CD4-positive, alpha-beta T cell treated with Interleukin-4 for 4 hours (primary cell): ENCODE measurements around the gene PPP2R5B.
A peak's percentile ranks its signal among the peaks of the same experiment; 100 is the strongest.

Experiments used
- DNase-seq: peaks from one replicate; pipeline ENCODE4 v3.0.0-alpha.2; 2020

The PPP2R5B gene

DNA sequence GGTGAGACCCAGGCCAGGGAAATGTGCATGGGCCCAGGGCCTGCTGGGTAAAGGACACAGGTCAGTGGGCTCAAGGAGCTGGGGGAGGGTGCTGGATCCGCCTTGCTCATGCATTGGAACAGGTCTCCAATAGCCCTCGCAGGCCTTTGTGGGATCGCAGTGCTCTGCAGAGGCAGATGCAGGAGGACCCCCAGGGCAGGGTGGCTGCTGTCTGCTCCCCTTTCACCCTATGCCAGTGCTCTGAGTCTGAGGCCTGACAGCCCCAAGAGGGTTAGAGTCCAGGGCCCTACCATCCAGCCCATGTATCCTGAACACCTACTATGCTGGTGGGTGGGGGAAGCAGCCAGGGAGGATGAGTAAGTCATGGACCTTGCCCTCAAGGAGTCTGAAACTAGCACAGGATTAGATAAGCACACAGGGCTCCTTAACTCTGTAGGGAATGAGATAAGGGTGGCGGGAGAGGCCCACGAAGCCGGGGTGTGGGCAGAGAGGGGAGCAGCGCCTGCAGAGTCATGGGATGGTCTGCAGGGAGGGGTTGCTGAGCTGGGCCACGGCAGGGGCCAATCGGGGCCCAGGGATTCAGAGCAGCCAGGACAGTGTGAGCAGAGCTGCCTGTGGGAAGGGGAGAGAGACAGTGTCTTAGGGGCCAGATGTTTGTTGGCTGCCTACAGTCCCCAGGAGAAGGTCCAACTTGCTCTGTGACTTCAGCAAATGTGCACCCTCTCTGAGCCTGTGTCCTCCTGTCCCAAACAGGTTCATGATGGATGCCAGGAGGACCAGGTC is 35.6 kb upstream of the PPP2R5B start:
- DNase-seq, result no peak

DNA sequence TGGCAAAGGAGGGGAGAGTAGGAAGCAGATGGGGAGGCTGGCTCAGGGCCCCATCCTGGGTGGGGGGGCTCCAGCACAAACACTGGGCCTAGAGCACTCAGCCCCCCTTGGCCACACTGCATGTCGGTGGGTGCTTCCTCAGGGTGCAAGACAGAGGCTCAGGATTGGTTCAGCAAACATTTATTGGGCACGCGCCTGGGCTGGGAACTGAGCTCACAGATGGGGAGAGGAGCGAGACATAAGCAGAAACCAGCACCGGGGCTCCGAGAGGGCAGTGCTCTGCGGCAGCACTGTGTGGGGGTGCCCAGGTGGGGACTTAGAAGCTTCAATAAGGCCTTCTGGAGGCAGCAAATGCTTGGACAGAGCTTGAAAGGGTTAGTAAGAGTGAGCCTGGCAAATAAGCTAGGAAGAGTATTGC is 34.0 kb upstream of the PPP2R5B start:
- no peak for DNase-seq

DNA sequence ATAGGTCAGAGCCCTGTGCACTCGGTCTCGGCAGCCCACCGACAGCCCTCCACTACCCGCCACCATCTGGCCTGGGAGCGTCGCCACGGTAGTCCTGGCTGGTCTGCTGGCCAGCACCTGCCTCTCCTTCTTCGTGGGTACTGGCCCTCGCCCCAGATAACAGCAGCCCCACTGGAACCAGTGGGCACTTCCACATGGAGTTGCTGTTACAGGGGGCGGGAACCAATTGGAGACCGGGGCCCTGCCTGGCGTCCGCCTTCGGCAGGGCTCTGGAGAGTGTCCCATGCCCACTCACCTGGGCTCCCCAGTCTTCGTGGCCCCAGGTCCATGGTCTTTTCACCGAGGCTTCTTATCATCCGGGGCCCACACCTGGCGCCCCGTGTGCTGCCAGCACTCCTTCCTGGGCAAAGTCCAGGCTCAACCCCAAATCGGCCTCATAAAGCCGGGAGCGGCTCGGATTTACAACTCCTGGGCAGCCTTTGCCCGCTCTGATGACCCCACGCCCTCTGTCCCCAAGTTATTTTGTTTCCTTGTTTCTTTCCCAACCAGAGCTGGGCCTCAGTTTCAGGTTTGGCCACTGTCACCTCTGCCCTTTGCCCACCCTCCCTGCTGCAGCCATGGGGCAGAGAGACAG is 33.2 kb upstream of the PPP2R5B start:
- DNase-seq, result no peak

DNA sequence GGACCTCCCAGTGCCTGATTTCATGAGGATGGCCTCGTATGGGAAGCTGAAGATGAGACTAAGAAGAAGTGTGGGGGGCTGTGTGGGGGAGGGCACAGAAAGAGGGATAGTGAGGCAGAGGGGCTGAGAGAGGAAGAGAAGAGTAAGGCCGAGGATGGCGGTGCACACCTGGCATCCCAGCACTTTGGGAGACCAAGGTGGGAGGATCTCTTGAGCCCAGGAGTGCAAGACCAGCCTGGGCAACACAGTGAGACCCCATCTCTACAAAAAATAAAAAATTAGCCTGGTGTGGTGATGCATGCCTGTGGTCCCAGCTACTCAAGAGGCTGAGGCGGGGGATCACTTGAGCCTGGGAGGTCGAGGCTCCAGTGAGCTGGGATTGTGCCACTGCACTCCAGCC is 32.6 kb upstream of the PPP2R5B start:
- DNase-seq, result no peak

DNA sequence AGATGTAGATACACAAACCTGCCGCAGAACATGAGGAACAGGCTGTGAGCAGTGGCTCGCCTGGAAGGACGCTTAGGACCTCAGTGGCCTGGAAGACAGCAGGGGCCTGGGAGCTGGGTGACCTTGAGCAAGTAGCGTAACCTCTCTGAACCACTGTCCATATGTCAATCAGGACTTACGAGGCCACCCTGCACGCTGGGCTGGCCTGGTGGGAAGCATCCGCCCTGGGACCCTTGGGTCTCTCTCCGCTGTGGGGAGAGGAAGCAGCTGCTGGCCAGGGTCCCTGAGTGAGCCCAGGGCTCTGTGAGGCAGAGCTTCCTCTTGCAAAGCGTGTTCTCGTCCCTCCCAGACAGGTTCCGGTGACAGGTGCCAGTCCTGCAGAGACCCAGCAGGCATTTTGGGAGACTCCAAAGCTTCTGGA is 32.1 kb upstream of the PPP2R5B start:
- DNase-seq, result no peak

DNA sequence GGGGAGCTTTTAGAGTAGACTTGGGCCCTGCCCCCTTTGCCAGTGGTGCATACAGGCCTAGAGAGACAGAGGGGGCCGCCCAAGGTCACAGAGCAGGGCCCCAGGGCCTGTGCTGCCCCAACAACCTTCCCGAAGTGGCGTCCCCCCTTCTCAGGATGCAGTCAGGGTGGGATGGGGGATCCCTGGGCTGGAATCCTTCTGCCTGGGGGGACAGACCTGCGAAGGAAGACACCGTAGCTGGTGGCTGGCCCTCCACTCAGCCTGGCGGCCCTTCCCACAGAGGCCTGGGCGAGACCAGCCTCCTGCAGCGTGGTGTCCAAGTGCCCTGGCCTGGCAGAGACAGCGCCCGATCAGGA is 31.7 kb upstream of the PPP2R5B start:
- DNase-seq, result no peak

DNA sequence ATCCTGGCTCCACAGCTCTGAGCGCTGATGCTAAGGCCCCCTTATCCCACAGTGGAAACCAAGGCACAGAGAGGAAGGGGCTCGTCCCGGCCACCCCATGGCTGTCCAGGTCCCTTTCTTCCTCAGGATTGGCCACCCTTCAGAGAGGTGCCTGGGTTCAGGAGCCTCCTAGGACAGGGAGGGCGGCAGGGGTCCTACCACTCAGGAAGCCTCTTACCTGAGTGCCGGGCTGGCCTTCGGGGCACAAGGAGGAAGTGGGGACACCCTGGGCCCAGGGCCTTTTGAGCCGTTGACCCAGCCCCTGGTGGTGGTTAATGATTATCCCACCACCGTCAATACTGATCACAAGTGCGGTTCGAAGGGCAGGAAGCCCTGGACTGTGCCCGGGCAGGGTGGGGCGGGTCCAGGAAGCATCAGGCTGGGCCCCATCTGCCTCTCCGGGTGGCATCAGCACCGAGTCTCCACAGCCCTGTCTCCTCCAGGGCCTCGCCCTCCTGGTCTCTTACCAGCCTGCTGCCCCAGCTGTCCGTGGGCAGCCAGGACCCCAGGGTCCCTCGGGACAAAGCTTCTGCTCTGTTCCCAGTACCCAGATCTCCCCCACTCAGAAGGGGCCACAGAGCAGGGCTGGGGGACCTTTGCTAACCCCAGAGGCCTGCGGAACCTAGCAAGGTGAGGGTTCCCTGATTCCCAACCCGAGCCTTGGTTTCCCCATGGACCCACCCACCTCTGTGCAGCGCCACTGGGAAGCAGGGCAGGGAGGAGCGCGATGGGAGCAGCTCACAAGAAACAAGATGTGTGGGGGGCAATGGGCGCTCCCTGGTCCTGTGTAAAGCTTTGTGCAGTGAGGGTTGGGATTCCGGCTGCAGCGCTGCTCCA is 31.1 kb upstream of the PPP2R5B start:
- DNase-seq, result no peak

DNA sequence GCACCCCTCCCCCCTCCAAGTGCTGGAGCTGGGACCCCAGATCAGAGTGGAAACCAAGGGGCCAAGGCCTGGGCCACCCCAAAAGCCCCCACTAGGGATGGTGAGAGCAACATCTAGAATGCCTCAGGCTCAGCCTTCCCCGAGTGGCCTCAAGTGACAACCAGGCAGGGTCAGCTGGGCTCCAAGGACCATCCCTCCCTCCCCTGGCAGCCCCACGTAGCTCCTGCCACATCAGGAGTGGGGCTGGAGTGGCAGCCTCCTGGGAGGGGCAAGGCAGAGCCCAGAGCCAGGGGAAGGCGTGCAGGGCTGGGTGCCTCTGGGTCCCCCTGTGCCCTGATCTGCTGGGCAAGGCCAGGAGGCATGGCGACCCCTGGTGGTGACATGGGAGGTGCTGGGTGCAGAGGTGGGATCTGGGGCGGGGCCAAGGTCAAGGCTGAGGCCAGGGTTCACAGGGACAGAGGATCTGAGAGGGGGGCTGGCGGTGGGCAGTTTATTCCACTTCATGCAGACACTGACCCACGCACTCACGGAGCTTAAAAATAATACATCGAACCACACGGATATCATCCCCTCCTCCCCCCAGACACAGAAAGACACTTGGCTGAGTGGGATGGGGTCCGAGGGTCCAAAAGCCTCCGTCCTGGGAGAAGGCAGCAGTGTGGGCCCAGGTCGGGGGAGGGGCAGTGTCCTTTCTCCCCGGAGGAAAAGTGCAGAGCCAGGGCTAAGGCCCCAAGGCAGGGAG is 30.2 kb upstream of the PPP2R5B start:
- DNase-seq, result peak; percentile 81

DNA sequence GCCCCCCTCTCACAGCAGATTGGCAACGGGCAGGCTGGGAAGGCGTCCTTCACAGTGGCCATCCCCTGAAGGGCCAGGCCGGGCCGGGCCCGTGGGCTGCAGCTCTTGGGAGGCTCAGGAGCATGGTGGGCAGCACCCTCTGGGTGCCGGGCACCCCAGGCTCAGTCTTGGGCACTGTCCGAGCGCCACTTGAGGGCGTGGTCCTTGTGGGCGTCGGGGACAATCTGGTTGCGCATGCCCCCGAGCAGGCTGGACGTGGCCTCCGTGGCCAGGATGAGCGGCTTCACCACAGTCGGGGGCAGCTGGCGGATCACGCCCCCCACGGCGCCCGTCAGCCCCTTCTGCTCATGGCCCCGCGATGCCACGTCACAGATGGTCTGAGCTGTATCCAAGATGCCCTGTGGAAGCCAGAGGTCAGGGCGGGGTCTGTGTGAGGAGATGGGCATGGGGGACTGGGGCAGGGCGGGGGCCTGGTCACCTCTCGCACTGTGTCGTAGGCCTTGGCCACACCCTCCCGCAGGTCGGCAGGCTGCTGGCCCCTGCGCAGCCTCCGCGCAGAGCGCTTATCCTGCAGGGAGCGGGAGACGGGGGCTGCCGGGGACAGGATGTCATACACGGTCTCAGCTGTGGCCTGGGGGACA is 29.6 kb upstream of the PPP2R5B start:
- DNase-seq, result no peak

DNA sequence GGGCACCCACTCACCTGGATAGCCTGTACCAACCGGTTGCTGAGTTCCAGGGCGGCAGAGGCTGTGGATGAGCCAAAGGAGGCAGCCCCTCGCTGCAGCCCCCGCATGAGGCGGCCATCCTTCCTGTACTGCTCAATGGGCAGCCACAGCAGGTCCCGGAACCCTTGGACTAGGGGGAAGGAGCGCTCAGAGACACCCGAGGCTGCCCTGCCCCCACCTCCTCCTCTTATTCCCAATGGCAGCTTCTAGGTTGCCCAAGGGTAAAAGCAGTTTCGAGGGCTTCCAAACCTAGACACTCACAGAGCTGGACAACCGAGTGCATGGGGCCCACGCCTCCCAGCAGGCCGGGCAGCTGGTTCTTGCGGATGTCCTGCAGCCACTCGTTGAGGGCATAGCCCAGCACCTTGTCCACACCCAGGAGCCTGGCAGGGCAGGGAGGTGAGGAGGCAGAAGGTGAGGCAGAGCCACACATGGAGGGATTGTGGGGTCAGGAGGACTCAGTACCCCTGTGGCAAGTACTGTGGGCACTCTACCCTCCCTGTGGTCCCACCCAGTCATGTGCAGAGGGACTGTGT is 28.0 kb upstream of the PPP2R5B start:
- DNase-seq, result no peak

DNA sequence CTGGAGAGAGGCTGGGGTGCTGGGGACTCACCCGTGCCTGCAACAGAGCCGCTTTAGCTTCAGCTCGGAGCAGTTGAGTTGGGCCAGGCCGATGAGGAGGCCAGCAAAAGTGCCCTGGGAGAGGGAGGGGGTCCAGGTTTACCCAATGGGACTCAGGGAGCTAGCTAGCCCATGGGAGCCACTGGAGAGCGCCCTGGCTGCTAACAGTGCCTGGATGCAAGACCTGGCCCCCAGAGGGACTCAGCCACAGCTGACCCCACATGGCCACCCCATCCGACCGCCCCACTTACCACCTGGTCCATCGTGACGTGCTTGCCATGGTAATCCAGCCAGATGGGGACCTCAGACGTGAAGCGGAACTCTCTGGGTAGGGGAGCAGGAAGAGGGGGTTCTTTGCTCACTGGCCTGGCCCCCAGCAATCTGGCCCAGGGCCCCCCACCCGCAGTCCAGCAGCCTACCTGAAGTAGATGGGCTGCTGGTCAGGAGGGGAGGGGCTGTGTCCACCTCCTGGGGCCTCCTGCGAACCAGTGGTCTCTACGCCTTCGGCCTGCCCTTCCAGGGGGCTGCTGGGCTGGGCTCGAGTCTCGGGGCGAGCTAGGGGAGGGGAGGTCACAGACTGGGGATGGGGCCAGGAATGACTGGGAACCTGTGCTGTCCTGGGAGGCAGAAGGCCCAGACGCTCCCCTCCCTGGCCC is 27.0 kb upstream of the PPP2R5B start:
- DNase-seq, result no peak

DNA sequence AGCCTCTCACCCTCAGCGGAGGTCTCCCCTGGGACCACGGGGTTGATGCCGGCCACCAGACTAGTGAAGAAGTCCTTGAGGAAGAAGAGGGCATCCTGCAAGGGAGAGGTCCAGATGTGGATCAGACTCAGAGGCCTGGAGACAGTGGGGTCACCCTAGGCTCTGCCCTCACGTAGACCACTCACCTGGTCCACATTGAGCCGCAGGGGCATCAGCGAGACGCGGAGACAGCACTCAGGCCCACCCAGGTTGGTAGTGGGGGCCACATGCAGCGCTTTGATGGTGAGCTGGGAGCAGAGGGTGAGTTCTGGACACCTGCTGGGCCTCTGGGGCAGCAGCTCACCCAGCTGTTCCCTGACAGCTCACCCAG is 26.4 kb upstream of the PPP2R5B start:
- DNase-seq, result no peak

DNA sequence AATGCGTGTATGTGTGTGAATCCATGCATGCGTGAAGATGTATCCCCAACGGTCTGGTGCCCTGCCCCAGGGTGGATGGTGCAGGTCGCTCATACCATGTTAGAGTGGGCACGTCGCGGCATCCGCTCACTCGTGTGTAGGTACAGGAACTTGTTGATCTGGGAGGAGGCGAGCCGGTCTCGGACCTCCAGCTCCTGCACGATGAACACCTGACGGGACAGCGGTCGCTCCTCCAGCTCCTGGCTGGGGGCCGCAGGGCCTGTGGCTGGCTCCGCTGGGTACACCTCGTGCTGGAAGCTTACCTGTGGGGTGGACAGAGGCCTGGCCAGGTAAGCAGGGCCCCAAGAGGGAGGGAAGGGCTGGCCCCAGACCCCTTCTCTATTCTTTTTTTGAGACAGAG is 25.9 kb upstream of the PPP2R5B start:
- DNase-seq, result no peak

DNA sequence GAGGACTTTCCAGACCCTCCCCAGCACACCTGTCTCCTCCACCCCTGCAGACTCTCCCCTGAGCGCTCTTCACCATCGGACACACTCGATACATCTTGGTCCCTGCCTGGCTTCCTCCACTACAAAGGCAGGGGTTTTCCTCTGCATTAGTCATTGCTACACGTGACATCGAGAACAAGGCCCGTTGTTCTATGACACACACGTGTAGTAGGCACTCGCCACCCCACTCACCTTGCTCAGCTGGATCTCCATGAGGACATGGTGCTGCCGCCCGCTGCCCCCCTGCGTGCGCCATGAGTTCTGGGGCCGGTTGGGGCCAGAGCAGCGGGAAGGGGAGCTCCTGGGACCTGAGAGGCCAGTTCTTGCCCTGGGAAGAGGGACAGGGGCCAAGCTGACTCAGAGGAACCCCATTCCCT is 24.2 kb upstream of the PPP2R5B start:
- peak; percentile 90 for DNase-seq

DNA sequence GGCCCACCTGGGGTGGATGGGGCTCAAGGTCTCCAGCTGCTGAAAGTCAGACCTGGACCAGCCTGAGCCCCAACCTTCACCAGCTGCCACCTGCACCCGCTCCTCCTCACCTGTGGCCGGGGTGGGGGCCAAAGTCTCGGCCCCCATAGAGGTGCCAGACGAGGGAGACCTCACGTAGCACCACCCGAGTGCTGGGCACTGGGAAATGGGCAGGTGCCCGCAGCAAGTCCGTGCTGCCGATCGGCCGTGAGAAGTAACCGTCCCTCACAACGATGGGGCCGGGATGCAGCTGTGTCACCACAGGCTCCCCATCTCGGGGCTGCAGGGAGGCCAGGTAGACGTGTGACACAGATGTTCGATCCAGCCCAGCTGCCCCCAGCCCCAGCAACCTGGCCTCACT is 23.7 kb upstream of the PPP2R5B start:
- no peak for DNase-seq

DNA sequence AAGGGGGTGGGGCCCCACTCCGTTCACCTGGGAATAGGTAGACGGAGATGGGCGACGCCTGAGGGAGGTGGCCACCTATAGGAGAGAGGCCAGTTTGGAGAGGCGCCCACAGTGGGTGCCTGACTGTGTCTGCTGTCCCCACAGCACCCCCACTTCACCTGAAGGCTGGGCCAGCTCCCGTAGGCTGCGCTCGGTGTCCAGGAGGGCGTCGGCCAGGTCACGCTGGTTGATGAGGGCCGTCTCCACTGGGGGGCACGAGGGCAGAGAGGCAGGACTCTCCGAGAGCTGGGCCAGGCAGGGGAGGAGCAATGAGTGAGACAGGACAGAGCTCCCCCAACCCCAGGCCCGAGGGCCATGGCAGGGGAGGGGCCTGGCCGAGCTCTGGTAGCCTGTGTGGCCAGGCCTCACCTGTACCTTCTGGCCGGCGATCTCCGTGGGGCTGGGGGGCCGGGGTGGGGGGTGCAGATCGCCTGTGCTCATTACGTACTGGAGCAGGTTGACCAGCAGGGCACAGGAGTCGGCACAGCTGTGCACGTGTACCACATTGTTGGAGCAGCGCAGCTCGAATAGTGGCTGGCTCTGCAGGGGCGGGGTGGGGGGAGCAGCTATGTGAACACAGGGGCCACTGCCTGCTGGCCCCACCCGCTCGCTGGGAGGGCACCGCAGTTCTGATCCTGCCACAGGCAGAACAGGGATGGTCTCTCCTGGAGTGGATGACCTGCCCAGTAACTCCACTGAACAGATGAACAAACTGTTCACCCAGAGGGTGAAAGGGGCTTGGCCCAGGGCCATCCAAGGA is 22.2 kb upstream of the PPP2R5B start:
- DNase-seq, result no peak

DNA sequence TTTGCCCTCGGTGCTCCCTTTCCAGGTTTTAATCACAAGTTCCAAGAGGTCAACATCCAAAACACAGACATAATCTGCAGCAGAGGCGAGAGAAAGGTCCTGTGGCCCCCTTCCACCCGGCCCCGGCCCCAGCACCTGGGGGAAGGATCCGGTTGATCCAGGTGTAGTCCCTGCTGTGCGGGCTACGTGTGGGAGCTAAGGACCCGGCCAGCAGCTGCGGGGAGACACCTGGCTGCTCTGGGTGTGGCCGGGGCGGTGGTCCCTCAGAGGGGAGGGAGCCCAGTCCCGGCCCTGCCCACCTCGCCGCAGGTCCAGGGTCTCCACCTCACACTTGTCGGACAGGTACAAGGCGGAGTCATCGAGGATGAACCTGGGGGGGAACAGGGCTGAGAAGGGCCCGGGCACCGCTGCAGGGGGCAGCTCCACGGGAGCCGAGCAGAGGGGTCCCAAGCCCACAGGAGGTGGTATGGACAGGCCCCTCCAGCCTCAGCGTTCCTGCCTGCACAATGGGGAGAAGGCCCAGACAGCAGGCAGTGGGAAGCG is 21.1 kb upstream of the PPP2R5B start:
- DNase-seq, result no peak

DNA sequence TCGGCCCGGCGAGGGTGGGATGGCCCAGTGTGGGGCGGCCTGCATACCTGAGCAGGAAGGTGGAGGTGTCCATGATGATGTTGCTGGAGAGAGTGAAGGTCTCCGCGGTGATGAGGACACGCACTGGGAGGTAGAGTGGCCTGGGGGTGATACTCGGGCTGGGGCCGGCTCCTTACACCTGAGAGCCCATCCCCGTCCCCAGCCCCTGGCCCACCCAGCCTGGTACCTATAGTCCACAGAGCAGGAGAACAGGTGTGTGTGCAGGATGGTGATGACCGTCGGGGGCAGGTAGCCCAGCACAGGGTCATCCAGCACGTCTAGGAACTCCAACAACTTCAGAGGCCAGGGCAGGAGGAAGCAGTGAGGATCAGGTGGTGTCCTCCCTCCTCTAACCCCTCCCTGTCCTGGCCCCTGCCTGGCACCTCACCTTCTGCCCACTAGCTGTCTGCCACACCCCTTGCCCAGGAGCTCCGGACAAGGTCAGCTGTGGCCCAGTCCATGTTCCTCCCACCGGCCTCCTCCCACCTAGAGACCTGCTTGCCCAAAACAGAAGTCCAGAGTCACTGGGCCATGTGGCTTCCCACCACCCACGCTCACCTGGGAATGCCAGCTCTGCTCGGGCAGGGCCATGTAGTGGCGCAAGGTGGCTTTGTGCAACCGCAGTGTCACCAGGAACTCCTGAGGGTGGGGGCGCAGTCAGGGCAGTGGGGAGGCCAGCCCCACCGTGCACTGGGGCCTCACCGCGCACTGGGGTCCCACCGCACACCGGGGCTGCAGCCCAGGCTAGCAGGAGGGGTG is 18.8 kb upstream of the PPP2R5B start:
- no peak for DNase-seq

DNA sequence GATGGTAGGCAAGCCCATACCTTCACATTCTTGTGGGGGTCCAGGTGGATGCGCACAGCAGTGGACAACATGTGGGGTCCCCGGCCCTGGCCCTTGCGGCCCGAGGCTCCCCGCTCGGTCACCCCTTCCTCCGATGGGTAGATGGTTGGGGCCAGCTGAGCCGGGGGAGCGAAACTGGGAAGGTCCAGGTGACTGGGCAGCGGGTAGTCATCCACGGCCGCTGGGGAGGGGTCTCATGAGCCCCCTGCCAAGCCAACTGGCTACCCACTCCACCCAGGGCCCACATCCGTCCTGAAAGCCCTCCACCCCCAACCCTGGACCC is 18.2 kb upstream of the PPP2R5B start:
- DNase-seq, result no peak

DNA sequence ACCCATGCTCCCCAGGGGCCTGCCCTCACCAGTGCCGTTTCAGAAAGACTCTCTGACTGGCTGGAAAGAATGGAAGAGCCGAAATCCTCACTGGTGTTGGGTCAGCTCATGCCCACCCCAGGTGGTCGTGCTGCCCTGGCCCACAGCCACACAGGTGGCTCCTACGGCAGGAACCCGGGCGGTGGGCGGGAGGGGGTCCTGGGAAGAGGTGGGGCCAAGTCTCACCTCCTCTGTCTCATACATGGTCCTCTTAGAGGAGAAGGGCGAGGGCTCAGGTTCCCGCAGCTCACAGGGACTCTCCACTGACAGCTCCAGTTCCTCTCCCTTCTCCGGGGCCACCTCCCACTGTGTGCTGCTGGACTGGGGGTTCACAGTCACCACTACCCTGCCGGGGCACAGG is 15.7 kb upstream of the PPP2R5B start:
- no peak for DNase-seq
